Motor neuron (in vitro differentiated cells): ENCODE measurements around the gene UBD. TPM values are rescaled to one million over a fixed set of nuclear protein-coding genes. Genes with fewer than 3 reads are reported as not detected.

Experiments used
- ATAC-seq, 8 experiments: fragments of 200-7000 bp; cut with Tn5 transposase; replicated peaks in 6 of 8; 2 replicates each; pipeline ENCODE4 v1.8.0; 2021; ENCODE audit warnings: mild to moderate bottlenecking in 8 of 8, moderate library complexity in 8 of 8
- H3K27ac ChIP-seq, 2 donors: fragments of 250-450 bp; sonication (Bioruptor Pico); 2 replicates each; pipeline ENCODE4 v1.9.0; 2021; ENCODE audit warnings: antibody characterized with exemption in 2 of 2, mild to moderate bottlenecking in 2 of 2, moderate library complexity in 1 of 2
- H3K4me1 ChIP-seq, 2 donors: fragments of 250-450 bp; sonication (Bioruptor Pico); replicated peaks in 1 of 2; 2 replicates each; pipeline ENCODE4 v1.6.1; 2021; ENCODE audit warnings: antibody characterized with exemption in 2 of 2, mild to moderate bottlenecking in 2 of 2, moderate library complexity in 1 of 2
- H3K4me3 ChIP-seq, 5 donors: fragments of 250-450 bp; sonication (Bioruptor Pico); 2 replicates each; pipeline ENCODE4 v1.9.0; 2021; ENCODE audit warnings: antibody characterized with exemption in 5 of 5, mild to moderate bottlenecking in 5 of 5, moderate library complexity in 4 of 5
- WGBS, 10 experiments: fragments of 450-650 bp; shearing (Covaris generic); methylation state at CpG; one replicate each; pipeline ENCODE4 v1.0.0; 2022; 5-methylcytosine and 5-hydroxymethylcytosine counted together
- in situ Hi-C, 9 experiments: fragments of 400-800 bp; cut with MboI; loops; one replicate each; pipeline ENCODE4 v1.15.0; 2021; ENCODE audit warnings: low sequenced_read_pairs in 9 of 9, low pct_unique_long_range_greater_than_20kb in 2 of 9; ENCODE audit not compliant: unreplicated experiment in 9 of 9
- total RNA-seq, 8 experiments: library from RNA; unstranded; fragments of 300-600 nt; gene quantifications; 2 replicates each; pipeline versions ENCODE4 v1.2.3 to v1.2.4, GENCODE V29; 2022

UBD gene
- total RNA-seq, 8 experiments from 2014 or later = 0.56 to 9.4 (median 1.9) TPM; not detected in 3

GRCh38 chr6:29589423-29590048 lies 30.0 kb upstream of the UBD start:
- peak in 4 of 8 experiments; percentile 64 to 69 (median 65) for ATAC-seq
- no peak overlapping the region for H3K27ac ChIP-seq
- WGBS, 10 experiments = 0 to 33% (median 14%) methylated on average over 1 to 3 of the region's 3 CpGs; no CpG with 5 or more reads in 2 of the 10 experiments
- in situ Hi-C loops = loop anchor here in 2 of 9 experiments (25.0 kb wide), 2 partner anchors 427 to 902 kb away; partner anchors contain the start of gene OR2J2 (in 1 of the 2)
- no peaks in the 10 kb centered on the region for H3K4me1 ChIP-seq
- no peak overlapping the region for H3K4me3 ChIP-seq

- no peak for ATAC-seq
- H3K27ac ChIP-seq = no peak within 1 kb of the TSS
- in situ Hi-C loops = loop anchor here in 2 of 9 experiments (25.0 kb wide), 2 partner anchors 423 to 898 kb away; partner anchors contain the start of gene OR2J2 (in 1 of the 2)
- no peaks in the 10 kb centered on the region for H3K4me1 ChIP-seq
- H3K4me3 ChIP-seq = no peak within 1 kb of the TSS
These were observed 25.3 kb upstream of the UBD start, which contains the start of gene OR2H2 for GRCh38 chr6:29584821-29585220. TSS of gene OR2H2 (plus strand) at chr6:29585121. CDS start at chr6:29587945, 2,824 bp downstream.

GRCh38 chr6:29577544-29577943 lies 18.0 kb upstream of the UBD start:
- in situ Hi-C loops = loop anchor here in 2 of 9 experiments (25.0 kb wide), 2 partner anchors 415 to 890 kb away; partner anchors contain the start of gene OR2J2 (in 1 of the 2)
- Histone ChIP-seq H3K4me3 (no peak overlapping the region), H3K4me1 (no peaks in the 10 kb centered on the region), H3K27ac (no peak overlapping the region)
- no peak for ATAC-seq
- WGBS, 10 experiments = 20 to 96% (median 60%) methylated on average over 1 to 5 of the region's 7 CpGs; no CpG with 5 or more reads in 5 of the 10 experiments

GRCh38 chr6:29576056-29576455 lies 16.5 kb upstream of the UBD start:
- in situ Hi-C loops = loop anchor here in 2 of 9 experiments (25.0 kb wide), 2 partner anchors 414 to 889 kb away; partner anchors contain the start of gene OR2J2 (in 1 of the 2)
- ATAC-seq = no peak
- H3K27ac ChIP-seq = no peak overlapping the region
- H3K4me1 ChIP-seq = no peaks in the 10 kb centered on the region
- no peak overlapping the region for H3K4me3 ChIP-seq

- Histone ChIP-seq H3K27ac (no peak overlapping the region), H3K4me3 (no peak overlapping the region), H3K4me1 (no peaks in the 10 kb centered on the region)
- in situ Hi-C loops = no loop called here
- 0 to 83% (median 70%) methylated on average over 3 to 5 of the region's 5 CpGs; no CpG with 5 or more reads in 1 of the 10 experiments for WGBS, 10 experiments
- no peak for ATAC-seq
These were observed 8.5 kb upstream of the UBD start for GRCh38 chr6:29567991-29568390.

- in situ Hi-C loops = no loop called here
- Histone ChIP-seq H3K4me1 (no peaks in the 10 kb centered on the region), H3K27ac (no peak overlapping the region), H3K4me3 (no peak overlapping the region)
- no peak for ATAC-seq
- 0 to 100% (median 66%) methylated on average over 1 to 2 of the region's 2 CpGs for WGBS, 10 experiments
These were observed 8.0 kb upstream of the UBD start for GRCh38 chr6:29567541-29567940.

GRCh38 chr6:29566856-29567255 lies 7.3 kb upstream of the UBD start:
- 25 to 100% (median 83%) methylated on average over 1 to 5 of the region's 5 CpGs; no CpG with 5 or more reads in 4 of the 10 experiments for WGBS, 10 experiments
- H3K4me3 ChIP-seq = no peak overlapping the region
- H3K27ac ChIP-seq = no peak overlapping the region
- no peak for ATAC-seq
- in situ Hi-C loops = no loop called here
- no peaks in the 10 kb centered on the region for H3K4me1 ChIP-seq

GRCh38 chr6:29564875-29565274 lies 5.3 kb upstream of the UBD start:
- no peak overlapping the region for H3K4me3 ChIP-seq
- peak in 1 of 8 experiments; percentile 53 for ATAC-seq
- no peaks in the 10 kb centered on the region for H3K4me1 ChIP-seq
- H3K27ac ChIP-seq = no peak overlapping the region
- in situ Hi-C loops = no loop called here

GRCh38 chr6:29563435-29563965 lies 4.0 kb upstream of the UBD start:
- ATAC-seq = no peak
- Histone ChIP-seq H3K4me3 (no peak overlapping the region), H3K4me1 (no peaks in the 10 kb centered on the region), H3K27ac (no peak overlapping the region)
- 33 to 100% (median 74%) methylated on average over 1 to 3 of the region's 3 CpGs; no CpG with 5 or more reads in 1 of the 10 experiments for WGBS, 10 experiments
- in situ Hi-C loops = no loop called here

GRCh38 chr6:29561606-29562181 lies 2.2 kb upstream of the UBD start:
- no peak for ATAC-seq
- in situ Hi-C loops = no loop called here
- no peak overlapping the region for H3K27ac ChIP-seq
- 0 to 80% (median 25%) methylated on average over 1 of the region's 1 CpG; no CpG with 5 or more reads in 3 of the 10 experiments for WGBS, 10 experiments
- H3K4me1 ChIP-seq = no peaks in the 10 kb centered on the region
- no peak overlapping the region for H3K4me3 ChIP-seq

GRCh38 chr6:29561091-29561490 lies 1.6 kb upstream of the UBD start:
- Histone ChIP-seq H3K4me1 (no peaks in the 10 kb centered on the region), H3K27ac (no peak overlapping the region), H3K4me3 (no peak overlapping the region)
- ATAC-seq = no peak
- in situ Hi-C loops = no loop called here

- in situ Hi-C loops = no loop called here
- WGBS, 10 experiments = 20 to 100% (median 74%) methylated on average over 1 to 12 of the region's 22 CpGs; no CpG with 5 or more reads in 2 of the 10 experiments
- no peak overlapping the region for H3K4me3 ChIP-seq
- no peak for ATAC-seq
- H3K4me1 ChIP-seq = peaks cover 0 to 4% of the 10 kb centered on the region in 2 donors
- no peak overlapping the region for H3K27ac ChIP-seq
These were observed 973 bp downstream of the UBD start for GRCh38 chr6:29558439-29559079.

GRCh38 chr6:29557320-29557719 lies 2.2 kb downstream of the UBD start:
- Histone ChIP-seq H3K27ac (no peak overlapping the region), H3K4me1 (peaks cover 0 to 4% of the 10 kb centered on the region in 2 donors), H3K4me3 (no peak overlapping the region)
- ATAC-seq = no peak
- in situ Hi-C loops = no loop called here
